GM21381 (cell line): ENCODE measurements around the gene MAJIN.
"Not testable (repeated sequence)": the region's sequence is repeated elsewhere in the genome, so short reads cannot be mapped to it uniquely, and the experiment has no call there.

ENCODE experiments used
- ATAC-seq: cut with Tn5 transposase; IDR thresholded peaks from one replicate; pipeline ENCODE4 v1.9.1; 2021; ENCODE audit warnings: mild to moderate bottlenecking, moderate library complexity; ENCODE audit not compliant: unreplicated experiment

The MAJIN gene

DNA sequence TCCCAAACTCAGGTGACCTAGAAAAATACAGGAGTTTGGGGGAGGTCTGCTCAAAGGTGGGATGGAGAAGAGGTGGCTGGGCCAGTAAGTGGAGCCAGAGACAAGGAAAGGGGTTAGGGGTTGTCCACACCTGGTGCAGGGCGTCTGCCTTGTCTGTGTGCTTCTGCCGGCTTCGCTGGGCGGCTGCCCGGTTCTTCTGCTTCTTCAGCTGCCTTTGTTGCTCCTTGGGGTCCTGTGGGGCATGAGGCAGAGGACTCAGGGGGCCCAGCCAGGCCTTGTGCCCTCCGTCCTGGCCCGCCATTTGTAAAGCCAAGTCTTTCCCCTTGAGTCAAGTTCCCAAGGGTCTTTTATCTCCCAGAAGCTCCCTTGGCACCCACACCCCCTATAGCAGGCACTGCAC, 22.4 kb upstream of the MAJIN start:
- ATAC-seq: no peak

DNA sequence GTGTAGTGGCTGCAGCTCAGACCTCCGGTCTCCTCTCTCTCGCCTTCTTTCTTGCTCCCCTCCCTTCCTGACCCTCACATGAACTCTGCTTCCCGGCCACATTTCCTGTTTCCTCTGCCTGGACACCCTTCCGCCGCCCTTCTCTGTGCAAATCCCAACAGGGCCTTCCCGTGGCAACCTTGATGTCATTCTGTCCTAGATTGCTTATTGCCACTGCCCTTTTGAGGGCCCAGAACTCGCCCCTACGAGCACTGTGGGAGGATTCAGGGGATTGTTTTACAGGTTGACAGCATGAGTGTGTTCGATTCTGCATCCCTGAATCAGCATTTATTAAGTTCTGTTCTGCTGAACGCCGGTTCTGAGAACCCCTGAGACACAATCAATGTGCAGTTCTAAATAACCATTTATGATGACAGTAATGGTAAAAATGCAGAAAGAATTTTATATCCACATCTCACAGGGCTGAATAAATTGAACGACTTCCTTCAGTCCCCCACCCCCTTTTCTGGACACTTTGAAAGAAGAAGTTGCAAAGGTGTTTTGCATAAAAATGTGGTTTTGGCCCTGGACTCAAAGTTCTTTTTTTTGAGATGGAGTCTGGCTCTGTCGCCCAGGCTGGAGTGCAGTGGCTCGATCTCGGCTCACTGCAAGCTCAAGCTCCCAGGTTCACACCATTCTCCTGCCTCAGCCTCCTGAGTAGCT, 18.5 kb upstream of the MAJIN start:
- ATAC-seq: no peak

DNA sequence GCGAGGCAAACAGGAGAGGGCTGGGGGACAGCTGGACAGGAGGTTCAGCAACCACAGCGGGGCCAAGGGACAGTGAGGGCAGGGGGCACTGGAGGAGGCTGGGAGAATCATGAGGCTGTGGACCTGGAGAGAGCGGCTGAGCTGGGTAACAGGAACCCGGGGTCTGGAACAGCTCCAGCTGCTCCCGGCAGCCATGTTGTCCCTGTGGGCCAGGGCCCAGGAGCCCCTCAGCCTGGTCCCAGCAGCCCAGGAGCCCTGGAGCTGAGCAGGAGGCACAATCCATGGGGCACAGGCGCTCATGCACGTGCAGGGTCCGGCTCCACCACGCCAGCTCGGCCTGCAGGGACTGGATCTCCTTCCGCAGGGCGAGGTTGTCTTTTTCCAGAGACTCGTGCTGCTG, 17.5 kb upstream of the MAJIN start:
- ATAC-seq: no peak

DNA sequence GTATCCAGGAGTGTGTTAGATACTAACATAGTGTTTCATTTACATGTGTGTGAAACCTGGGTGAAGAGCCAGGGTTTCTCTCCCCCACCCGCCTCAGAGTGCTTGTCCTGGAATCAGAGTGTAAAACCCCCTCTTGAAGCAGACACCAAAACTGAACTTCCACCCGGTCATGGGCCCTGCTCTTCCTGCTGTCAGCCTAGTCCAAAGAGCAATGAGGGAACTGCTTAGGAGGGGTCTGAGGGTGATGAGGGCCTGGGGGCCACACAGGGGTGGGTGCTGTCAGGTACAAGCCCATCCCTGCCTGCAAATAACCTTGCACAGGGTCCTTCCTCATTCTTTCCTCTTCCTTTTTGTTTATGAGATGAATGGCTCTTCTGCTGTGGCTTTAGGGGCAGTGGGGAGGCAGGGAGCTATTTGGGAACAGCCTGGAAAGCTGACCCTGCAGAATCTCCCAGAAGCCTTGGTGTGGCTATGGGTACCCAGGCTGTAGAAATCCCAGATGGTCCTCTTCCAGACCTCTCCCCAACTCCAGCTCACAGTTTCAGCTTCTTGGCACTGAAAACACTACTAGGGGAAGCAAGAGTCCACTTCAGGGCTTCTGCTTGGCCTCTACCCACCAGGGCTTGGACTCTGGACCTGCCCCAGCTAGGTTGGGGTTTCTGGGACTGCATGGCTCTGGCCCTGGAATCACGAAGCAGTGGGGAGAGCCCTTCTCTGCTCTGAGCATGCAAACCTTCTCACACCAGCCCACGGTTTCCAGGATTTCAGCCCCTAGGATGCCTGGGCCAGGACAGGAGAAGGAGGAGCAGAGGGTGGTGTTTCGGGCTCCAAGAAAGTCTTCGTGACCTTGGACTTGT, 16.3 kb upstream of the MAJIN start:
- ATAC-seq: no peak

DNA sequence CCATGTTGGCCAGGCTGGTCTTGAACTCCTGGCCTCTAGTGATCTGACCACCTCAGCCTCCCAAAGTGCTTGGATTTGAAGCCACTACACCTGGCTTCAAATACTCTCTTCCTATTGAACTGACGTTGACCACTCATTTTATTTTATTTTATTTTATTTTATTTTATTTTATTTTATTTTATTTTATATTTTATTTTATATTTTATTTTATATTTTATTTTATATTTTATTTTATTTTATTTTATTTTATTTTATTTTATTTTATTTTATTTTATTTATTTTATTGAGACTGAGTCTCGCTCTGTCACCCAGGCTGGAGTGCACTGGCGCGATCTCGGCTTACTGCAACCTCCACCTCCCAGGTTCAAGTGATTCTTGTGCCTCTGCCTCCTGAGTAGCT, 11.4 kb upstream of the MAJIN start:
- not testable (repeated sequence) for ATAC-seq

DNA sequence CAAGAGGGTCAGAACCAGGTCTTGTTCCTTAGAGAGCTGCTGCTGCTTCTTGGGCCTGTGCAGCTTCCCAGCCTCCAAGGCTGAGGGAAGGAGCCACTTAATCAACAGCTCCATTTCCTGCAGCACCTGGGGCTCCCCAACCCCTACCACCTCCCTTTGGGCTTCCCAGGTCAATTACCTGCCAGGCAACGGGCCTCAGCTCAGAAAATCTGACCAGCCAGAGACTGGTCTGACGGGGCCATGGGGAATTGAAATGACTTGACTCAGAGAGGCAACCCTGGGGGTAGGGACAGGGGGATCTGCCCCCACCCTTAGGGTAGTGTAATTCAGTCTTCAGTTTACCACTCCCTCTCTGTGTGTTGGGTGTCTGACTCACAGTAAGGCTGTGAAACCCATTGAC, 4.7 kb upstream of the MAJIN start:
- ATAC-seq: no peak

DNA sequence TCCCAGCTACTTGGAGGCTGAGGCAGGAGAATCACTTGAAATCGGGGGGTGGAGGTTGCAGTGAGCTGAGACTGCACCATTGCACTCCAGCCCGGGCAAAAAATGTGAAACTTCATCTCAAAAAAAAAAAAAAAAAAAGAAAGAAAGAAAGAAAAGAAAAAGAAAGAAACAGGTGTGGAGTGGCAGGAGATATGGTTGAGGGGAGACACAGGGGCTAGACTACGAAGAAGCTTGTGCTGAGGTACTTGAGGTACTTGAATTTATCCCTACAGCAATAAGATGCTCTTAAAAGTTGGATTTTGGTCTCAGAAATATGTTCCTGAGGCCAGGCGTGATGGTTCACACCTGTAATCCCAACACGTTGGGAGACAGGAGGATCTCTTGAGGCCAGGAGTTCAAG, 2.2 kb upstream of the MAJIN start:
- no peak for ATAC-seq

DNA sequence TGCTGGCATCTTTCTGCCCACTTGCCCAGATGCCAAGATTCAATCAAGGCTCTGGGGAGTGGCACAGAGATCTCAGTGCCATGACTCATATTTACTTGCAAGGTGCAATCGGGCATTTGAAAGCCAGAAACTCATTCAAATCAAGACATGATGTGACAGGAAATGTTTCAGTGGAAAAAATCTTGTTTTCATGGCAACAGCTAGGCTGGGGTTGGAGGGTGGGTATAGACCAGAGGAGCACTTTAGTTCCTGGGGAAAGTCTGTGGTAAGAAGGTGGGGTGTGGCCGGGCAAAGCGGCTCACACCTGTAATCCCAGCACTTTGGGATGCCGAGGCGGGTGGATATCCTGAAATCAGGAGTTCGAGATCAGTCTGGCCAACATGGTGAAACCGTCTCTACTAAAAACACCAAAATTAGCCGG, 1.2 kb downstream of the MAJIN start:
- no peak for ATAC-seq

DNA sequence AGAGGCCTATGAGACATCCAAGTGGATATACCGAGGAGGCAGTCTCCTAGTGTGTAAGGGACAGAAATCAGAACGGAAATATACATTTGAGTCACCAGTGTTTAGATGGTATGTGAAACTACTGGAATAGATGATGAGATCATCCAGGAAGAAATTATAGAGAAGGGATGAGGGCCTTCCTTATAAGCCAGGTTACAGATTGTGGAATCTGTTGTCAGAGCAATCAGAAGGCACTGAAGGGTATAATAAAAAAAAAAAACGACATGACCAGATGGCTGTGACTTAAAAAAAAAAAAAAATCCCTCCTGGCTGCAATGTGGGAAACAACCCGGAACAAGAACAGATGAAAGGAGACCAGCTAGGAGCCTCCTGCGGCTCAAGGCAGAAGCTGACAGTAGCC, 2.7 kb downstream of the MAJIN start:
- no peak for ATAC-seq

DNA sequence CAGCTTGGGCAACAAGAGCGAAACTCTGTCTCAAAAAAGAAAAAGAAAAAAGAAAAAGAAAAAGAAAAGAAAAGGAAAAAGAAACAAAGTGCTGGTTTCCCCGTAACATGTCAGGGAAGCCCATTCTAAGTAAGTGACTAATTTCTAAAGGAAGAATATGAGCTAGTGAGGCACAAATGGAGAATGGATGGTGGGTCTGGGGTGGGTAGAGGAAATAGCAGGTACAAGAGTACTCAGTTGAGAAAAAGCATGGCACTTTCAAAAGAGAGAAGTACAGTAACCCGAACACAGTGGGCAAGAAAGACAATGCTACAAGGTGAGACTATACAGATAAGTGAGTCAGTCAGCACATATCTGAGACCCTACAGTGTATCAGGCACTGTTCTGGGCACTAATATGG, 4.5 kb downstream of the MAJIN start:
- no peak for ATAC-seq

DNA sequence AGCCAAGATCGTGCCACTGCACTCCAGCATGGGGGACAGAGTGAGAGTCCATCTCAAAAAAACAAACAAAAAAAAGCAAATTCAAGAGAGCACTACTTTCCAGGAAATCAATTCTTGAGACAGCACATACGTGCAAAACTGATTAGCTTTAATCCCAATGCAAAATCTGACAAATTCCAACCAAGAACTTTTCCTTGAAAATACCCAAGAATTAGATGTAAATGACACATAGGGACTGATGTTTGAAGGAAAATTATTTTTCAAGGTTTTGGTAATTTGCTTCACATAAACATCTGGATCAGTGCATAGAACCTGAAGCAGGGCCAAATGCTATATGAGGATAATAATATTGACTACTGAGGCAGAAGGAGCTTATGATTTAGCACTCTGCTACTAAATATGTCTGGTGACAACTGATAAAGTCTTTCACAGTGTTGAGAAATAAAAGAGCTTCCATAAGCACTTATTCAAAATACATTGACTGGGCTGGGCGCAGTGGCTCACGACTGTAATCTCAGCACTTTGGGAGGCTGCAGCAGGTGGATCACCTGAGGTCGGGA, 8.8 kb downstream of the MAJIN start:
- no peak for ATAC-seq

DNA sequence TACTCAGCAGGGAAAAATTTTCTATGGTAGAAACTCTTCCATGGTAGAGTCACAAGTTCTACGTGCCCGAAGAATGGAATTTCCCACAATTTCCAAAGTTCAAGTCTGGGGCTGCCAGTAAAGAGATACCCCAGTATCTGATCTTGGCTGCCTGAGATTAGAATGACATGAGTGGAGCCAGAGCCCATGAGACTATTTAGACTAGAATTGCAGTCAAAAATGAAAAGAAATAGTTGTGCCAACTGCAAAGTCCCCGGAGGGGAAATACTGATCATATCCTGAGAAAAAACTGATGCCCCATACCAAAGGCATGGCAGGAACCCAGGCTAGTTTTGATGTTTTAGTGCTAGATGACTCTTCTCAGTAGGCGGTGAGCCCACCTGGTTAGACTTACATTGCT, 11.2 kb downstream of the MAJIN start:
- no peak for ATAC-seq

DNA sequence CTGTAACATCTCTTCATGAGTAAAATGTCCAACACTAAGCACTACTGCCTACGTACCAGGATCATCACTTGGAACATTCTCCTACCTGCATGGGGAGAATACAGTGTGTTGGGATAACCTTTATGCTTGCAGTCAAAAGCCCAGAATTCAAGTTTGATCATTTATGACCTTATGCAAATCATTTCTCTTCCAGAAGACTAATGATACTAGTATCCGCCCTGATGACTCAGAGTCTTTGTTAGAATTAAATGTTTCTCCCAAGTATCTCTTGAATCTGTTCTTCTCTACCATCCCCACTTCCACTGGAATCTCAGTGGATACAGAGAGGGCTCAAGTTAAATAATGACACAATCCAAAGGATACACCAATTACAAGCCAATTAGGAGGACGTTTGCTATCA, 12.4 kb downstream of the MAJIN start:
- ATAC-seq: no peak

DNA sequence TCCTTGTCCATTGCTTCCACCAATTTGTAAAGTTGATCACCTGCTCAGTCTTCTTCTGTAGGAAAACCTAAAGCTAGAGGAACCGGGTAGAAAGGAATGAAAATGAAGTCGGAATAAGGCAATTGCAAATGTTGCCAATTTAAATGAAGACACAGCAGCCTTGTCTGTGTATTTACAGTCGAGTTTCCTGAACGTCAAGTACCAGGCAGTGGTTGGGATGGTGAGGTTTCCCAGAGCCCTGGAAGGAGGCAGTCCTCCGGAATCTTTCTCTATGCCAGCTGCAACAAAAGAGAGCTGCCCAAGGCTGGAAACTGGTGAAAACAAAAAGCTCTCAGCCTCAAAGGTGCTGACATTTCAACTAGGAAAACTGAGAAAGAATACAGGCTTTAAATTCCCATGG, 17.7 kb downstream of the MAJIN start:
- no peak for ATAC-seq

DNA sequence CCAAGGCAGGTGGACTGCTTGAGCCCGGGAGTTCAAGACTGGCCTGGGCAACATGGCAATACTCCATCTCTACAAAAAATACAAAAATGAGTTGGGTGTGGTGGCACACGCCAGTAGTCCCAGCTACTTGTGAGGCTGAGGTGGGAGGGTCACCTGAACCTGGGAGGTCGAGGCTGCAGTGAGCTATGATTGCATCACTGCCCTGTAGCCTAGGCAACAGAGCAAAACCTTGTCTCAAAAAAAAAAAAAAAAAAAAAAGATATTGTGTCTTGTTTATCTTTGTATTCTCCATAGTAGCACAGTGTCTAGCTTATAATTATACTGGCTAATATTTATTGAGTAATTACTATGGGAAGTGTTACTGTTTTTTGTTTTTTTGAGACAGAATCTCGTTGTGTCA, 20.4 kb downstream of the MAJIN start:
- ATAC-seq: no peak

DNA sequence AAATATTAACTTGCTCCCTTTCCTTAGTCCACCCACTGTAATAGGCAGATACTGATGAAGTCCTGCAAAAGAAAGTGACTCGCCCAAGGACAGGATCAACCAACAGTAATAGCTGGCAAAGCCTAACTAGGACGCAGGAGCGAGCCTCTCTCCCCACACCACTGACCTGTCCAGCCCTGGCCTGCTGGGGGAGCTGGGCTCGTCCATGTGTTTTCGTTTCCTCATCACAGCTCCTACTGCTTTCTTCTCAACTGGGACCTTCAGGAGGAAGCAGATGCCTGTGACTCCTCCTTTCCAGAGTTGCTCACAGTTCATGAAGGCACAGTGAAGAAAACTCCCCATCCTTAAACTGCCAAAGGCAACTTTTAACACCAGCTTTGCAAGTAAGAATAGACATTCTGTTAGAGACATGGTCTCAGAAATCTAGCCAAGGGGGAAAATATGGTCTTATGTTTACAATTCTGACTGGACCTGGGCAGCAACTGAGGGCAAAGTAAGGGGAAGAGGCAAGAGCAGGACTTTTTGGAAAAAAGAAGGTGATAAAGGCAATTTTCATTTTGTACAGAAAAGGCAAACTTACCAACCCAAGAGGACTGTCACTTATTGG, 24.6 kb downstream of the MAJIN start:
- ATAC-seq: no peak

DNA sequence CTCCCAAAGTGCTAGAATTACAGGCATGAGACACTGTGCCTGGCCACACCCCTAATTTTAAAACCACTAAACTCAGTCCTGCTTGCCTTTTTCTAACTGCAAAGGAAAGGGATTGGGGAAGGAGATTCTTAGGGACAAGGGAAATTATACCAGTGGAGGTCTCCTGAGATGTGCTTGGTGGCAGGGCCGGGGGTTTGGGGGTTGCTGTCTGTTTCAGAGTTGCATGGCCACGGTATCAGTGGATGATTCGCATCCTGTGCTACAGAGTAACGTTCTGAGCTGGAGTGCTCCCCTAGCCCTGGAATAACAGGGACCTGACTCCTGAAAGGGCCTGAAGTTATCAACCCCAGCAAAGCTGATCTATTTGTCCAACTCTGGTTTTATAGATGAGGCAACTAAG, 35.4 kb downstream of the MAJIN start:
- no peak for ATAC-seq

DNA sequence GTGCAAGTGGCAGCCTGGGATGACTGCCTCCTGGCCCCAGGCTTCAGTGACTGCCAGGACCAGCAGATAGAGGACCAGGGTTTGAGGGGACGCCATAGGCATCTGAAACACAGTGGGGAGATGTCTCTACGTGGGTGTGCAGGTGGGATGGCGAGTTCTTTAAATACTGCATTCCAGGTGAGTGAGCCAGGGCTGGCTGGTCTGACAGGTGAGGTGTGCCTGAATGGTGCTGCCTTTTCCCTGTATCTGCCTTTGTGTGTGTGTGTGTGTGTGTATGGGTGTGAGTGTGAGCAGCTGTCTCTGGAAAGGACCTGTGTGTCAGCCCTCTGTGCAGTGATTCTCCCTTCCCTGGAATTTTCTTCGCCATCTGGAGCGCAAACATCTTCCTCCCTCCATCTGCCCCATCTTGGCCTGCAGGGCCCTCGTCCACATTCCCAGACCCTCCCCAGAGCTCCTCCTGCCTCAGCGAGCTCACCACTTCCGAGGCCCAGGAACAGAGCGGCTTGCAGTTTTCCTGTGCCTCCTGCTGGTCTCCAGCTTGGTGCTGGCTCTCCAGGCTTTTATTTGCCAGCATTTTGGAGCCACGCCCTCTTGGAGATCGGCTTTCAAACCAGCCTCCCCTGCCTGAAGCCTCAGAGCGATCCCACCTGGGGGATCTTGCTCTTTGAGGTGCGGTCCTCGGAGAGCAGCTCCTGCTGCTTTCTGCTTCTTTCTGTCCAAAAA, 36.4 kb downstream of the MAJIN start, which contains the start of gene GPHA2:
TSS of gene GPHA2 (minus strand) at position 535 of the 723 bp plus-strand sequence. CDS start at position 102, 433 bp downstream.
- no peak for ATAC-seq

DNA sequence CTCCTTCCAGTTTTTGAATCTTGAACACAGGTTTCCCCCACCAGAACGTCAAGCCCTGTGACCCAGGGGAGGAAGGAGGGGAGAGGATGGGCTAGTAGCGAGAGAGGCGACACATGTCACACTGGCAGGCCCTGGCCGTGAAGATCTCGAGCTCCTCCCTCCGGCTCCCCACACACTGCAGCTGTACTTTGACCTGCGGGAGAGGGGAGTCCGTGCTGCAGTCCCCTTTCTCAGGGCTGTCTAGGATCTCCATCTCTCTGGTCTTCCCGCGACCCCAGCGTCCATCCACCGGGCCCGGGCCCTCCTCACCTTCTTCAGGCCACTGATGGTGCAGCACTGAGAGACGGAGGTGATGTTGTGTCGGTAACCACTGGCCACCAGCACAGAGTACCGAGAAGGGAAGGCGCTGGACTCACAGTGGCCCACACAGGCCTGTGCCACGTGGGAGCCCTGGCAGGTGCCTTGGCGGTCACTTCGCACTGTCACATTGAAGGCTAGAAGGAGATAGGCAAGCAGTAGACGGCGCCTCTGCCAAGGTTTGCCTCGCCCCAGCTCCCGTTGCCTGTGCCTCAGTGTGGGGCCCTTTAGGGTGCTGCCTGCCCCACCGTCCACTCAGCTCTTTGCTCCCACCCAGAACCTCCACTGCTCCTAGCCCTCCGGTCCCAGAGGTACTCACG, 37.1 kb downstream of the MAJIN start:
- no peak for ATAC-seq

DNA sequence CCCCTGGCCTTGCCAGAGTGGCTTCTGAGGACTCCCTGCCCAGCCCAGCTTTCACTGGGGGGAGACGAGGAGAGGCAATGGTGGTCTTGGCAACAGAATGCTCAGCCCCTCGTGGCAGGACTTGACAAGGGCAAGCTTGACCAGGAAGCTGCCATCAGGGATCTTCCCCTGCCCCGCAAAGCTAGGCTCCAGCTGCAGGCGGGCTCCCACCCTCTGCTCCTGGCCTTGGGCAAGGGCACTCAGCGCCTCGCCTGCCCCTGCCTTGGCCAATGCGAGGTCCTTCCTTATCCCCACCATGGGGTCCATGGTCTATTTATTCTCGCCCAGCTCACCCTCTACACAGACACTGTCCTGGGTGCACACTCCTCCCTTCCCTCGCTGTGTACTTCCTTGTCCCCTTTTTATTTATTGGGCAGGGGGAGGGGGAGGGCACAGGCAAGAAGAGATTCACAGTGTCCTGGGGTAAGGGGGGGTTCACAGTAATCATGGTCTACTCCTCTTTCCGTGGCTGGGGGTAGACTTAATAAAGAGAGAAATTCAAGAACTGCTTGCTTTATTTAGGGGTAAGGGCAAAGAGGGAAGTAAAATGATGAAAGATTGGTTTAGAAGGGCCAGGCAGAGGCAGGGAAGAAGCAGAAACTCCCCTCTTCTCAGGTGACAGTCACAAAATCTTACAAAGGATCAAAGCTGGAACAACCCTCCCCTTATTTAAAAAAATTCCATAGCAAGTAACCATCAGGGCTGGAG, 37.8 kb downstream of the MAJIN start:
- no peak for ATAC-seq
